WTC11 (cell line): ENCODE results near the gene SYNPO2. TPM values are rescaled to one million over a fixed set of nuclear protein-coding genes. Genes with fewer than 3 reads are reported as not detected.

Experiments
- ATAC-seq: fragments of 200-7000 bp; cut with Tn5 transposase; 2 replicates; pipeline ENCODE4 v1.10.0; 2021; ENCODE audit warnings: mild to moderate bottlenecking, moderate library complexity
- CTCF ChIA-PET: fragments of 300-600 bp; sonication (Branson Sonifier 250); formaldehyde crosslinking; loops from one replicate; lab custom pipeline; 2021; ENCODE audit warnings: antibody characterized with exemption; lab: Charles Lee
- POLR2A ChIA-PET: fragments of 350-600 bp; sonication (Branson Sonifier 250); formaldehyde crosslinking; loops from one replicate; lab custom pipeline; 2021; ENCODE audit warnings: antibody characterized with exemption; lab: Charles Lee
- DNase-seq: peaks from one replicate; pipeline ENCODE4 v3.0.0; 2021; ENCODE audit warnings: low spot score
- H3K27ac Mint-ChIP-seq: 2 replicates; pipeline ENCODE4 v1.8.0; 2021; ENCODE audit warnings: mixed read lengths
- H3K27me3 Mint-ChIP-seq: 2 replicates; pipeline ENCODE4 v1.8.0; 2021; ENCODE audit warnings: low read depth, mild to moderate bottlenecking, moderate library complexity, mixed read lengths
- H3K36me3 Mint-ChIP-seq: 2 replicates; pipeline ENCODE4 v1.8.0; 2021; ENCODE audit warnings: mixed read lengths
- H3K4me1 Mint-ChIP-seq: 2 replicates; pipeline ENCODE4 v1.8.0; 2022; ENCODE audit warnings: mixed read lengths
- H3K4me3 Mint-ChIP-seq: 2 replicates; pipeline ENCODE4 v1.8.0; 2021; ENCODE audit warnings: mild to moderate bottlenecking, moderate library complexity, mixed read lengths
- H3K9me3 Mint-ChIP-seq: 2 replicates; pipeline ENCODE4 v1.8.0; 2021; ENCODE audit warnings: mixed read lengths
- CREM ChIP-seq: sonication (generic); formaldehyde crosslinking; IDR thresholded peaks from 2 replicates; pipeline ENCODE4 v1.8.1; 2022; ENCODE audit warnings: mild to moderate bottlenecking, missing genetic modification reagents, moderate library complexity
- ETV6 ChIP-seq: sonication (generic); formaldehyde crosslinking; IDR thresholded peaks from 2 replicates; pipeline ENCODE4 v1.8.1; 2022; ENCODE audit warnings: mild to moderate bottlenecking, missing genetic modification reagents
- GTF2I ChIP-seq: fragments of 250-450 bp; sonication (Bioruptor Pico); conservative IDR thresholded peaks from 2 replicates; pipeline ENCODE4 v1.4.0; 2021; ENCODE audit warnings: mild to moderate bottlenecking
- HMGA2 ChIP-seq: fragments of 250-450 bp; sonication (Bioruptor Pico); IDR thresholded peaks from 2 replicates; pipeline ENCODE4 v1.4.0; 2021; ENCODE audit warnings: mild to moderate bottlenecking, moderate library complexity
- JAZF1 ChIP-seq: fragments of 250-450 bp; sonication (Bioruptor Pico); IDR thresholded peaks from 2 replicates; pipeline ENCODE4 v1.9.0; 2021; ENCODE audit warnings: moderate library complexity, mild to moderate bottlenecking, inconsistent platforms
- NR1H2 ChIP-seq: sonication (generic); formaldehyde crosslinking; IDR thresholded peaks from 2 replicates; pipeline ENCODE4 v1.9.0; 2021; ENCODE audit warnings: mild to moderate bottlenecking, moderate library complexity, missing genetic modification reagents
- NR2C2 ChIP-seq: sonication (generic); formaldehyde crosslinking; IDR thresholded peaks from 2 replicates; pipeline ENCODE4 v1.8.0; 2022; ENCODE audit warnings: mild to moderate bottlenecking, missing genetic modification reagents
- SMAD3 ChIP-seq: sonication (generic); formaldehyde crosslinking; IDR thresholded peaks from 2 replicates; pipeline ENCODE4 v1.8.0; 2022; ENCODE audit warnings: missing genetic modification reagents, mild to moderate bottlenecking, borderline replicate concordance
- SOX15 ChIP-seq: fragments of 250-450 bp; sonication (Bioruptor Pico); IDR thresholded peaks from 2 replicates; pipeline ENCODE4 v1.9.0; 2021; ENCODE audit warnings: mild to moderate bottlenecking
- SP1 ChIP-seq: sonication (generic); formaldehyde crosslinking; conservative IDR thresholded peaks from 2 replicates; pipeline ENCODE4 v1.8.1; 2022; ENCODE audit warnings: missing genetic modification reagents
- TEAD1 ChIP-seq: sonication (generic); formaldehyde crosslinking; IDR thresholded peaks from 2 replicates; pipeline ENCODE4 v1.8.0; 2022; ENCODE audit warnings: mild to moderate bottlenecking, missing genetic modification reagents
- ZNF121 ChIP-seq: sonication (generic); formaldehyde crosslinking; IDR thresholded peaks from 2 replicates; pipeline ENCODE4 v1.8.0; 2023; ENCODE audit warnings: missing genetic modification reagents
- ZNF219 ChIP-seq: sonication (generic); formaldehyde crosslinking; IDR thresholded peaks from 2 replicates; pipeline ENCODE4 v1.8.0; 2023; ENCODE audit warnings: missing genetic modification reagents, mild to moderate bottlenecking, borderline replicate concordance
- ZNF232 ChIP-seq: sonication (generic); formaldehyde crosslinking; IDR thresholded peaks from 2 replicates; pipeline ENCODE4 v1.8.0; 2022; ENCODE audit warnings: mild to moderate bottlenecking, missing genetic modification reagents
- ZNF263 ChIP-seq: sonication (generic); formaldehyde crosslinking; IDR thresholded peaks from 2 replicates; pipeline ENCODE4 v1.8.1; 2022; ENCODE audit warnings: low read depth, mild to moderate bottlenecking, moderate library complexity, missing genetic modification reagents
- ZNF396 ChIP-seq: fragments of 250-450 bp; sonication (Bioruptor Pico); IDR thresholded peaks from 2 replicates; pipeline ENCODE4 v1.8.0; 2021; ENCODE audit warnings: mild to moderate bottlenecking, moderate library complexity, borderline replicate concordance
- ZNF416 ChIP-seq: fragments of 250-450 bp; sonication (Bioruptor Pico); IDR thresholded peaks from 2 replicates; pipeline ENCODE4 v1.9.0; 2021; ENCODE audit warnings: mild to moderate bottlenecking, inconsistent platforms
- total RNA-seq: library from RNA; stranded (reverse); gene quantifications from 3 replicates; pipeline ENCODE4 v1.2.3, GENCODE V29; 2021
- TF ChIP-seq, protein P1 (sequence below): sonication (generic); formaldehyde crosslinking; IDR thresholded peaks from 2 replicates; pipeline ENCODE4 v1.8.1; 2023; ENCODE audit warnings: mild to moderate bottlenecking, missing genetic modification reagents
- TF ChIP-seq, protein P2 (sequence below): sonication (generic); formaldehyde crosslinking; IDR thresholded peaks from 2 replicates; pipeline ENCODE4 v1.8.0; 2022; ENCODE audit warnings: mild to moderate bottlenecking, missing genetic modification reagents
- TF ChIP-seq, protein P3 (sequence below): sonication (generic); formaldehyde crosslinking; IDR thresholded peaks from 2 replicates; pipeline ENCODE4 v1.8.1; 2022; ENCODE audit warnings: missing genetic modification reagents, borderline replicate concordance
- TF ChIP-seq, protein P4 (sequence below): fragments of 250-450 bp; sonication (Bioruptor Pico); IDR thresholded peaks from 2 replicates; pipeline ENCODE4 v1.9.0; 2021; ENCODE audit warnings: mild to moderate bottlenecking

The SYNPO2 gene
- total RNA-seq, 1 experiment from 2014 or later, result 1.9 TPM

DNA sequence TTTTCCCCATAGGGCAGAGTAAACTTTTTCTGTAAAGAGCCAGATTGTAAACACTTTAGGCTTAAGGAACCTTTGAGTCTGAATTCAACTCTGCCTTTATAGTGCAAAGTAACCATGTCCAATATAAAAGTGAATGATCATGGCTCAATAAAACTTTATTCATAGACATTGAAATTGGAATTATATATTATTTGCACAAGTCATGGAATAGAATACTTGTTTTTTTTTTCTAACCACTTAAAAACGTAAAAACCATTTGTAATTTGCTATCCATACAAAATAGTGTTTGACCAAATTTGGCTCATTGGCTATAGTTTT is 192.8 kb downstream of the SYNPO2 start:
- no peaks in the 10 kb centered on the region for H3K4me1 Mint-ChIP-seq
- no peaks in the 10 kb centered on the region for H3K36me3 Mint-ChIP-seq
- H3K4me3 Mint-ChIP-seq, result no peak overlapping the region
- no peak for DNase-seq
- CTCF ChIA-PET, result no interaction called here
- no peaks in the 10 kb centered on the region for H3K27me3 Mint-ChIP-seq
- no peaks in the 10 kb centered on the region for H3K9me3 Mint-ChIP-seq
- POLR2A ChIA-PET, result no interaction called here
- no peak overlapping the region for H3K27ac Mint-ChIP-seq
- TF ChIP-seq, protein P1, sequence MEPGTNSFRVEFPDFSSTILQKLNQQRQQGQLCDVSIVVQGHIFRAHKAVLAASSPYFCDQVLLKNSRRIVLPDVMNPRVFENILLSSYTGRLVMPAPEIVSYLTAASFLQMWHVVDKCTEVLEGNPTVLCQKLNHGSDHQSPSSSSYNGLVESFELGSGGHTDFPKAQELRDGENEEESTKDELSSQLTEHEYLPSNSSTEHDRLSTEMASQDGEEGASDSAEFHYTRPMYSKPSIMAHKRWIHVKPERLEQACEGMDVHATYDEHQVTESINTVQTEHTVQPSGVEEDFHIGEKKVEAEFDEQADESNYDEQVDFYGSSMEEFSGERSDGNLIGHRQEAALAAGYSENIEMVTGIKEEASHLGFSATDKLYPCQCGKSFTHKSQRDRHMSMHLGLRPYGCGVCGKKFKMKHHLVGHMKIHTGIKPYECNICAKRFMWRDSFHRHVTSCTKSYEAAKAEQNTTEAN (CRISPR knock-in tag), result no peak
- TF ChIP-seq, protein P2, sequence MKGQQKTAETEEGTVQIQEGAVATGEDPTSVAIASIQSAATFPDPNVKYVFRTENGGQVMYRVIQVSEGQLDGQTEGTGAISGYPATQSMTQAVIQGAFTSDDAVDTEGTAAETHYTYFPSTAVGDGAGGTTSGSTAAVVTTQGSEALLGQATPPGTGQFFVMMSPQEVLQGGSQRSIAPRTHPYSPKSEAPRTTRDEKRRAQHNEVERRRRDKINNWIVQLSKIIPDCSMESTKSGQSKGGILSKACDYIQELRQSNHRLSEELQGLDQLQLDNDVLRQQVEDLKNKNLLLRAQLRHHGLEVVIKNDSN (CRISPR knock-in tag), result no peak
- TF ChIP-seq TEAD1 (CRISPR knock-in tag), result no peak
- no peak for TF ChIP-seq NR1H2 (CRISPR knock-in tag)
- no peak for TF ChIP-seq ZNF232
- no peak for TF ChIP-seq JAZF1 (CRISPR knock-in tag)
- no peak for TF ChIP-seq ZNF416
- TF ChIP-seq SMAD3, result no peak
- no peak for ATAC-seq

DNA sequence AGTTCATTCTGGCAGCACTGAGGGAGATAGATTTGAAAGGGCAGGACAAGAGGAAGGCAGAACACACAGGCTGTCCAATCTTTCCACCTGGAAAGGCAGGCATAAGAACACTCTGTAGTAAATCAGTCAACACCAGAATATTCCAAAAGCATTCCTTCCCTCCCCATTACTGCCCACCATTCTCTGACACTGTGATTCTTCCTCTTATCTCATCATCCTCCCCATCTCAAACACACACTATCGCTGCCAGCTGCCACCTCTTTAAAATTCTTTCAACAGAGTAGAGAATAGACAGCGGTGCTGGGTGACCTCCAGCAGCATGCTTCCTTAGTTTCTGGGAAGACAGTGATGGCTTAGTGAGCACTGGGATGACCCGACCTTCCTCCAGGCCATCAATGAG is 193.3 kb downstream of the SYNPO2 start:
- Mint-ChIP-seq H3K27ac (no peak overlapping the region), H3K36me3 (no peaks in the 10 kb centered on the region), H3K4me3 (no peak overlapping the region), H3K27me3 (no peaks in the 10 kb centered on the region), H3K9me3 (no peaks in the 10 kb centered on the region), H3K4me1 (no peaks in the 10 kb centered on the region)
- ATAC-seq (no peak), DNase-seq (no peak)
- ChIA-PET POLR2A (interaction anchor here (0.5 kb wide), 1 partner anchor 38 kb away, joined by 3 read pairs; no protein-coding TSS in a partner anchor), CTCF (no interaction called here)
- TF ChIP-seq ETV6 (CRISPR knock-in tag) (no peak), ZNF416 (no peak), CREM (CRISPR knock-in tag) (no peak), ZNF263 (CRISPR knock-in tag) (no peak), NR2C2 (CRISPR knock-in tag) (no peak), ZNF219 (CRISPR knock-in tag) (no peak), SOX15 (CRISPR knock-in tag) (no peak), GTF2I (no peak), ZNF396 (CRISPR knock-in tag) (no peak), SP1 (no peak), HMGA2 (CRISPR knock-in tag) (no peak), ZNF121 (CRISPR knock-in tag) (no peak), JAZF1 (CRISPR knock-in tag) (no peak)
- TF ChIP-seq, protein P3, sequence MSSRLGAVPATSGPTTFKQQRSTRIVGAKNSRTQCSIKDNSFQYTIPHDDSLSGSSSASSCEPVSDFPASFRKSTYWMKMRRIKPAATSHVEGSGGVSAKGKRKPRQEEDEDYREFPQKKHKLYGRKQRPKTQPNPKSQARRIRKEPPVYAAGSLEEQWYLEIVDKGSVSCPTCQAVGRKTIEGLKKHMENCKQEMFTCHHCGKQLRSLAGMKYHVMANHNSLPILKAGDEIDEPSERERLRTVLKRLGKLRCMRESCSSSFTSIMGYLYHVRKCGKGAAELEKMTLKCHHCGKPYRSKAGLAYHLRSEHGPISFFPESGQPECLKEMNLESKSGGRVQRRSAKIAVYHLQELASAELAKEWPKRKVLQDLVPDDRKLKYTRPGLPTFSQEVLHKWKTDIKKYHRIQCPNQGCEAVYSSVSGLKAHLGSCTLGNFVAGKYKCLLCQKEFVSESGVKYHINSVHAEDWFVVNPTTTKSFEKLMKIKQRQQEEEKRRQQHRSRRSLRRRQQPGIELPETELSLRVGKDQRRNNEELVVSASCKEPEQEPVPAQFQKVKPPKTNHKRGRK (CRISPR knock-in tag), result no peak
- TF ChIP-seq, protein P4, sequence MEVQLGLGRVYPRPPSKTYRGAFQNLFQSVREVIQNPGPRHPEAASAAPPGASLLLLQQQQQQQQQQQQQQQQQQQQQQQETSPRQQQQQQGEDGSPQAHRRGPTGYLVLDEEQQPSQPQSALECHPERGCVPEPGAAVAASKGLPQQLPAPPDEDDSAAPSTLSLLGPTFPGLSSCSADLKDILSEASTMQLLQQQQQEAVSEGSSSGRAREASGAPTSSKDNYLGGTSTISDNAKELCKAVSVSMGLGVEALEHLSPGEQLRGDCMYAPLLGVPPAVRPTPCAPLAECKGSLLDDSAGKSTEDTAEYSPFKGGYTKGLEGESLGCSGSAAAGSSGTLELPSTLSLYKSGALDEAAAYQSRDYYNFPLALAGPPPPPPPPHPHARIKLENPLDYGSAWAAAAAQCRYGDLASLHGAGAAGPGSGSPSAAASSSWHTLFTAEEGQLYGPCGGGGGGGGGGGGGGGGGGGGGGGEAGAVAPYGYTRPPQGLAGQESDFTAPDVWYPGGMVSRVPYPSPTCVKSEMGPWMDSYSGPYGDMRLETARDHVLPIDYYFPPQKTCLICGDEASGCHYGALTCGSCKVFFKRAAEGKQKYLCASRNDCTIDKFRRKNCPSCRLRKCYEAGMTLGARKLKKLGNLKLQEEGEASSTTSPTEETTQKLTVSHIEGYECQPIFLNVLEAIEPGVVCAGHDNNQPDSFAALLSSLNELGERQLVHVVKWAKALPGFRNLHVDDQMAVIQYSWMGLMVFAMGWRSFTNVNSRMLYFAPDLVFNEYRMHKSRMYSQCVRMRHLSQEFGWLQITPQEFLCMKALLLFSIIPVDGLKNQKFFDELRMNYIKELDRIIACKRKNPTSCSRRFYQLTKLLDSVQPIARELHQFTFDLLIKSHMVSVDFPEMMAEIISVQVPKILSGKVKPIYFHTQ (CRISPR knock-in tag), result no peak
